T-cell (primary cell): Measurements from ENCODE around the gene MAP3K1. TPM values are rescaled to one million over a fixed set of nuclear protein-coding genes. Genes with fewer than 3 reads are reported as not detected.

Experiments
- ATAC-seq, 4 experiments: fragments of 200-7000 bp in 3 of 4; fragments of 150-1000 bp in 1 of 4; cut with Tn5 transposase; replicated peaks in 1 of 4; 1 replicate in 3 of 4; 2 replicates in 1 of 4; pipeline ENCODE4 v1.10.0; 2021; ENCODE audit warnings: moderate library complexity in 3 of 4, mild to moderate bottlenecking in 2 of 4, moderate number of reproducible peaks in 1 of 4
- CTCF ChIA-PET, 2 donors: fragments of 300-600 bp; sonication (Branson Sonifier 250); formaldehyde crosslinking; loops; one replicate each; lab custom pipeline; 2022; ENCODE audit warnings: antibody characterized with exemption in 2 of 2; lab: Charles Lee
- POLR2A ChIA-PET, 2 donors: fragments of 300-600 bp; sonication (Branson Sonifier 250); formaldehyde crosslinking; loops; one replicate each; lab custom pipeline; 2022; ENCODE audit warnings: antibody characterized with exemption in 2 of 2; lab: Charles Lee
- DNase-seq, 35 experiments: peaks; one replicate each; pipeline versions ENCODE4 v3.0.0 to v3.0.0-alpha.2; 2013 to 2023
- H3K27ac ChIP-seq: one replicate; pipeline ENCODE4 v1.5.1; 2013; ENCODE audit warnings: low read length
- H3K27me3 ChIP-seq, 2 experiments: replicated peaks in 1 of 2; 1 replicate in 1 of 2; 2 replicates in 1 of 2; pipeline versions ENCODE4 v1.6.1 to v1.7.0; 2013; ENCODE audit warnings: low read length in 1 of 2, mixed read lengths in 1 of 2; ENCODE audit not compliant: control insufficient read depth in 2 of 2, insufficient read depth in 2 of 2; ENCODE audit errors: extremely low read depth in 1 of 2
- H3K36me3 ChIP-seq, 2 donors: 1 replicate in 1 of 2; 2 replicates in 1 of 2; pipeline versions ENCODE4 v1.6.1 to v1.7.0; 2013; ENCODE audit warnings: low read length in 1 of 2; ENCODE audit not compliant: control insufficient read depth in 2 of 2, insufficient read depth in 1 of 2; ENCODE audit errors: extremely low read depth in 1 of 2
- H3K4me1 ChIP-seq, 2 experiments: 1 replicate in 1 of 2; 2 replicates in 1 of 2; pipeline versions ENCODE4 v1.6.1 to v1.7.0; 2013; ENCODE audit warnings: low read length in 2 of 2, mixed read lengths in 1 of 2; ENCODE audit not compliant: insufficient read depth in 2 of 2, control insufficient read depth in 1 of 2; ENCODE audit errors: extremely low read depth in 1 of 2
- H3K4me3 ChIP-seq, 2 donors: 1 replicate in 1 of 2; 2 replicates in 1 of 2; pipeline versions ENCODE4 v1.5.1 to v1.7.0; 2013; ENCODE audit warnings: mild to moderate bottlenecking in 2 of 2, low read length in 1 of 2, moderate library complexity in 1 of 2; ENCODE audit not compliant: control insufficient read depth in 1 of 2; ENCODE audit errors: extremely low read depth in 1 of 2
- H3K9me3 ChIP-seq: 2 replicates; pipeline ENCODE4 v1.7.0; 2013
- H3K27ac Mint-ChIP-seq, 2 donors: one replicate each; pipeline ENCODE4 v1.8.0; 2020 to 2021; ENCODE audit warnings: mild to moderate bottlenecking in 2 of 2, mixed read lengths in 2 of 2
- H3K27me3 Mint-ChIP-seq, 2 donors: one replicate each; pipeline ENCODE4 v1.8.0; 2021 to 2022; ENCODE audit warnings: mixed read lengths in 2 of 2
- H3K36me3 Mint-ChIP-seq: one replicate; pipeline ENCODE4 v1.8.0; 2021; ENCODE audit warnings: mixed read lengths
- H3K4me1 Mint-ChIP-seq, 3 donors: one replicate each; pipeline ENCODE4 v1.8.0; 2020 to 2022; ENCODE audit warnings: mixed read lengths in 3 of 3, mild to moderate bottlenecking in 1 of 3
- H3K4me3 Mint-ChIP-seq, 3 donors: one replicate each; pipeline ENCODE4 v1.8.0; 2020 to 2022; ENCODE audit warnings: mild to moderate bottlenecking in 3 of 3, mixed read lengths in 3 of 3, moderate library complexity in 3 of 3
- H3K9me3 Mint-ChIP-seq, 3 donors: one replicate each; pipeline ENCODE4 v1.8.0; 2020 to 2022; ENCODE audit warnings: mixed read lengths in 3 of 3
- WGBS: methylation state at CpG from one replicate; pipeline ENCODE4 v1.1.5; 2013; ENCODE audit warnings: missing lambda C conversion rate; ENCODE audit not compliant: insufficient coverage; 5-methylcytosine and 5-hydroxymethylcytosine counted together
- total RNA-seq, 35 experiments: library from RNA in 6 of 35; stranded (reverse) in 6 of 35; fragments of 120-200 nt in 1 of 35; gene quantifications; one replicate each; pipeline versions ENCODE4 v1.2.1 to v1.2.4 and lab custom pipeline; 2013 to 2026

MAP3K1 gene
- total RNA-seq, 5 donors from 2014 or later (not counting 1 experiment from before 2014, with no cell fraction given): 53.1 to 96.0 (median 80.6) TPM

GRCh38 chr5:56813302-56813701, 2.0 kb upstream of the MAP3K1 start:
- Histone ChIP-seq H3K27ac (no peak overlapping the region), H3K27me3 (no peaks in the 10 kb centered on the region), H3K4me1 (peaks cover 4 to 7% of the 10 kb centered on the region in 2 experiments), H3K36me3 (no peaks in the 10 kb centered on the region), H3K4me3 (no peak overlapping the region), H3K9me3 (no peaks in the 10 kb centered on the region)
- H3K4me3 Mint-ChIP-seq: peak overlapping the region; percentile 86 to 93 (median 92)
- DNase-seq (no peak), ATAC-seq (no peak)
- no peaks in the 10 kb centered on the region for H3K36me3 Mint-ChIP-seq
- CTCF ChIA-PET: interaction anchor here (0.5 to 1.7 kb wide), 3 partner anchors 25 to 1511 kb away, joined by 3 to 8 read pairs (median 6); no protein-coding TSS in a partner anchor
- no peaks in the 10 kb centered on the region for H3K27me3 Mint-ChIP-seq
- 100% methylated on average over 1 of the region's 4 CpGs for WGBS
- peaks cover 24 to 28% (median 26%) of the 10 kb centered on the region in 3 donors for H3K4me1 Mint-ChIP-seq
- POLR2A ChIA-PET: no interaction called here
- peak overlapping the region; percentile 49 to 94 for H3K27ac Mint-ChIP-seq
- H3K9me3 Mint-ChIP-seq: no peaks in the 10 kb centered on the region

GRCh38 chr5:56814361-56814962, 887 bp upstream of the MAP3K1 start:
- peak overlapping the region; percentile 92 to 97 for H3K4me3 ChIP-seq
- H3K27me3 ChIP-seq: no peaks in the 10 kb centered on the region
- no peaks in the 10 kb centered on the region for H3K27me3 Mint-ChIP-seq
- no peaks in the 10 kb centered on the region for H3K9me3 ChIP-seq
- no peaks in the 10 kb centered on the region for H3K36me3 Mint-ChIP-seq
- peak overlapping the region; percentile 94 to 96 for H3K27ac Mint-ChIP-seq
- POLR2A ChIA-PET: interaction anchor here in 1 of 2 donors (0.9 kb wide), 1 partner anchor 25 kb away, joined by 5 read pairs; no protein-coding TSS in a partner anchor
- H3K36me3 ChIP-seq: no peaks in the 10 kb centered on the region
- CTCF ChIA-PET: interaction anchor here (0.5 to 1.7 kb wide), 6 partner anchors 14 to 362 kb away, joined by 3 to 8 read pairs (median 3); no protein-coding TSS in a partner anchor
- DNase-seq (peak in 23 of 35 experiments; percentile 11 to 60 (median 31)), ATAC-seq (peak; percentile 0 to 15 (median 8))
- under 1% methylated on average over 24 of the region's 31 CpGs for WGBS
- H3K4me1 Mint-ChIP-seq: peaks cover 33 to 38% (median 33%) of the 10 kb centered on the region in 3 donors
- peaks cover 8 to 10% of the 10 kb centered on the region in 2 experiments for H3K4me1 ChIP-seq
- H3K27ac ChIP-seq: peak overlapping the region; percentile 72
- peak overlapping the region; percentile 86 to 93 (median 92) for H3K4me3 Mint-ChIP-seq
- no peaks in the 10 kb centered on the region for H3K9me3 Mint-ChIP-seq

GRCh38 chr5:56815658-56816545, 553 bp downstream of the MAP3K1 start:
- H3K27me3 Mint-ChIP-seq: no peaks in the 10 kb centered on the region
- Histone ChIP-seq H3K27me3 (no peaks in the 10 kb centered on the region), H3K36me3 (no peaks in the 10 kb centered on the region), H3K9me3 (no peaks in the 10 kb centered on the region), H3K4me3 (peak overlapping the region; percentile 90 to 92), H3K27ac (peak overlapping the region; percentile 65), H3K4me1 (peaks cover 11 to 20% of the 10 kb centered on the region in 2 experiments)
- POLR2A ChIA-PET: interaction anchor here in 1 of 2 donors (0.7 kb wide), 1 partner anchor 10 kb away, joined by 3 read pairs; no protein-coding TSS in a partner anchor
- peak overlapping the region; percentile 92 to 93 (median 93) for H3K4me3 Mint-ChIP-seq
- peak overlapping the region; percentile 91 to 93 for H3K27ac Mint-ChIP-seq
- ATAC-seq: peak; percentile 36 to 41 (median 38)
- H3K4me1 Mint-ChIP-seq: peaks cover 44 to 49% (median 45%) of the 10 kb centered on the region in 3 donors
- CTCF ChIA-PET: interaction anchor here in 1 of 2 donors (0.7 to 1.6 kb wide), 3 partner anchors 11 to 357 kb away, joined by 3 to 8 read pairs (median 3); no protein-coding TSS in a partner anchor
- no peaks in the 10 kb centered on the region for H3K9me3 Mint-ChIP-seq
- DNase-seq: peak in 31 of 35 experiments; percentile 6 to 61 (median 30)
- peaks cover 6% of the 10 kb centered on the region for H3K36me3 Mint-ChIP-seq
- under 1% methylated on average over 110 of the region's 116 CpGs for WGBS

- peak; percentile 20 to 74 (median 41) for DNase-seq
- no peaks in the 10 kb centered on the region for H3K27me3 ChIP-seq
- peaks cover 0 to 4% of the 10 kb centered on the region in 2 donors for H3K36me3 ChIP-seq
- no peaks in the 10 kb centered on the region for H3K9me3 Mint-ChIP-seq
- peak overlapping the region; percentile 92 to 93 (median 93) for H3K4me3 Mint-ChIP-seq
- peaks cover 10% of the 10 kb centered on the region for H3K36me3 Mint-ChIP-seq
- peak overlapping the region; percentile 91 to 93 for H3K27ac Mint-ChIP-seq
- H3K4me1 ChIP-seq: peaks cover 11 to 26% of the 10 kb centered on the region in 2 experiments
- H3K9me3 ChIP-seq: no peaks in the 10 kb centered on the region
- ATAC-seq: peak in 2 of 4 experiments; percentile 22 to 23
- no peaks in the 10 kb centered on the region for H3K27me3 Mint-ChIP-seq
- peak overlapping the region; percentile 90 to 92 for H3K4me3 ChIP-seq
- ChIA-PET POLR2A (no interaction called here), CTCF (interaction anchor here in 1 of 2 donors (0.7 kb wide), 1 partner anchor 546 kb away, joined by 4 read pairs; no protein-coding TSS in a partner anchor)
- WGBS: 0% methylated on average over 43 of the region's 43 CpGs
- H3K4me1 Mint-ChIP-seq: peaks cover 50 to 55% (median 50%) of the 10 kb centered on the region in 3 donors
- H3K27ac ChIP-seq: peak overlapping the region; percentile 70
Measured at GRCh38 chr5:56816546-56817081, 1.3 kb downstream of the MAP3K1 start.

- H3K27me3 ChIP-seq: no peaks in the 10 kb centered on the region
- peak overlapping the region; percentile 70 for H3K27ac ChIP-seq
- DNase-seq (peak in 1 of 35 experiments; percentile 44), ATAC-seq (no peak)
- peaks cover 17 to 28% of the 10 kb centered on the region in 2 experiments for H3K4me1 ChIP-seq
- WGBS: 3% methylated on average over 3 of the region's 8 CpGs
- H3K27me3 Mint-ChIP-seq: no peaks in the 10 kb centered on the region
- CTCF ChIA-PET: interaction anchor here (0.7 to 3.8 kb wide), 2 partner anchors 20 to 547 kb away, joined by 4 to 25 read pairs; no protein-coding TSS in a partner anchor
- H3K4me3 ChIP-seq: peak overlapping the region; percentile 90 to 92
- H3K9me3 Mint-ChIP-seq: no peaks in the 10 kb centered on the region
- H3K36me3 ChIP-seq: peaks cover 0 to 4% of the 10 kb centered on the region in 2 donors
- peaks cover 12% of the 10 kb centered on the region for H3K36me3 Mint-ChIP-seq
- POLR2A ChIA-PET: no interaction called here
- H3K27ac Mint-ChIP-seq: peak overlapping the region; percentile 91 to 93
- peak overlapping the region; percentile 92 to 93 (median 93) for H3K4me3 Mint-ChIP-seq
- peaks cover 54 to 64% (median 56%) of the 10 kb centered on the region in 3 donors for H3K4me1 Mint-ChIP-seq
- H3K9me3 ChIP-seq: no peaks in the 10 kb centered on the region
Measured at GRCh38 chr5:56817263-56818014, 2.1 kb downstream of the MAP3K1 start.
